Retinal pigment epithelial cell (primary cell): ENCODE measurements around the gene CADPS.

Experiments
- DNase-seq: peaks from one replicate; pipeline ENCODE4 v3.0.0-alpha.2; 2010; ENCODE audit warnings: low read depth
- H3K4me3 ChIP-seq: 2 replicates; pipeline ENCODE4 v1.5.1; 2011; ENCODE audit warnings: mild to moderate bottlenecking, low read length, control low read depth, moderate library complexity
- CTCF ChIP-seq: conservative IDR thresholded peaks from 2 replicates; pipeline ENCODE4 v1.5.1; 2011; ENCODE audit warnings: low read depth, low read length, control low read depth, inconsistent platforms

CADPS gene

GRCh38 chr3:62703451-62704167 is 171.6 kb downstream of the CADPS start:
- no peak for TF ChIP-seq CTCF
- peak; percentile 63 for DNase-seq
- no peak overlapping the region for H3K4me3 ChIP-seq

GRCh38 chr3:62700357-62700756 is 174.9 kb downstream of the CADPS start:
- TF ChIP-seq CTCF: no peak
- no peak for DNase-seq
- no peak overlapping the region for H3K4me3 ChIP-seq

- no peak for DNase-seq
Observed at GRCh38 chr3:62699728-62700127, 175.5 kb downstream of the CADPS start.

GRCh38 chr3:62696011-62696410 is 179.2 kb downstream of the CADPS start:
- DNase-seq: no peak
- H3K4me3 ChIP-seq: no peak overlapping the region
- no peak for TF ChIP-seq CTCF

More at GRCh38 chr3:62699728-62700127, 175.5 kb downstream of the CADPS start:
- TF ChIP-seq CTCF: no peak
- no peak overlapping the region for H3K4me3 ChIP-seq

GRCh38 chr3:62688812-62689211 is 186.4 kb downstream of the CADPS start:
- no peak overlapping the region for H3K4me3 ChIP-seq
- no peak for DNase-seq
- TF ChIP-seq CTCF: no peak

GRCh38 chr3:62688050-62688449 is 187.2 kb downstream of the CADPS start:
- no peak for TF ChIP-seq CTCF
- DNase-seq: no peak
- no peak overlapping the region for H3K4me3 ChIP-seq
